ENCODE data around the gene PLEKHN1.
A peak's percentile ranks its signal among the peaks of the same experiment; 100 is the strongest.

PLEKHN1 gene

GRCh38 chr1:944341-945325 lies 21.6 kb upstream of the PLEKHN1 start (continued):
- peak; percentile 49 for TF ChIP-seq HIC1 (tag by site-specific recombination; IDR thresholded peaks at IDR 0.05)
- no peak for TF ChIP-seq REPIN1 (tag by site-specific recombination; IDR thresholded peaks at IDR 0.05; ENCODE audit: low read depth)
- no peak for TF ChIP-seq HOXD13 (CRISPR knock-in tag; IDR thresholded peaks at IDR 0.05; ENCODE audit: borderline replicate concordance)
- TF ChIP-seq ZSCAN18 (tag by site-specific recombination; IDR thresholded peaks at IDR 0.05), result no peak
- no peak for TF ChIP-seq ZNF585B (tag by site-specific recombination; IDR thresholded peaks at IDR 0.05)
- peak; percentile 90 for TF ChIP-seq ZNF449 (tag by site-specific recombination; IDR thresholded peaks at IDR 0.05)
- TF ChIP-seq ZNF621 (tag by site-specific recombination; IDR thresholded peaks at IDR 0.05), result no peak
- no peak for TF ChIP-seq ZNF175 (tag by site-specific recombination; IDR thresholded peaks at IDR 0.05)
- no peak for TF ChIP-seq INSM2 (tag by site-specific recombination; IDR thresholded peaks at IDR 0.05)
- no peak for TF ChIP-seq ZNF391 (tag by site-specific recombination; IDR thresholded peaks at IDR 0.05; ENCODE audit: borderline replicate concordance, low read depth)
- TF ChIP-seq ZNF133 (tag by site-specific recombination; IDR thresholded peaks at IDR 0.05), result no peak
- no peak for TF ChIP-seq ZBTB1 (tag by site-specific recombination; IDR thresholded peaks at IDR 0.05)
- TF ChIP-seq BCL11A (tag by site-specific recombination; IDR thresholded peaks at IDR 0.05; ENCODE audit: low read depth), result no peak; the same call in none of the 2 replicates
- TF ChIP-seq YY2 (tag by site-specific recombination; IDR thresholded peaks at IDR 0.05), result no peak
- TF ChIP-seq PRDM4 (tag by site-specific recombination; IDR thresholded peaks at IDR 0.05), result no peak
- TF ChIP-seq MZF1 (tag by site-specific recombination; IDR thresholded peaks at IDR 0.05; ENCODE audit: borderline replicate concordance), result no peak
- peak; percentile 82 for TF ChIP-seq SP7 (tag by site-specific recombination; IDR thresholded peaks at IDR 0.05)
- TF ChIP-seq ZBTB20 (tag by site-specific recombination; IDR thresholded peaks at IDR 0.05), result no peak
- TF ChIP-seq TCF7L2 (IDR thresholded peaks at IDR 0.05; ENCODE audit: borderline replicate concordance, low read depth, low read length), result no peak
- no peak for TF ChIP-seq ZBTB17 (tag by site-specific recombination; IDR thresholded peaks at IDR 0.05)
- TF ChIP-seq GLI2 (tag by site-specific recombination; IDR thresholded peaks at IDR 0.05; ENCODE audit: borderline replicate concordance, low read depth), result no peak
- peak; percentile 5; the same call in 1 of the 2 replicates for TF ChIP-seq ZNF366 (tag by site-specific recombination; conservative IDR thresholded peaks at IDR 0.05)
- TF ChIP-seq ZNF404 (tag by site-specific recombination; IDR thresholded peaks at IDR 0.05), result no peak
- TF ChIP-seq ZNF24 (tag by site-specific recombination; IDR thresholded peaks at IDR 0.05), result no peak
- no peak for TF ChIP-seq ZNF660 (tag by site-specific recombination; IDR thresholded peaks at IDR 0.05)
- 0 out of 2 replicates have a peak, but pooled peaks have one; percentile 54 for TF ChIP-seq KLF7 (tag by site-specific recombination; IDR thresholded peaks at IDR 0.05; ENCODE audit: borderline replicate concordance)
- no peak for TF ChIP-seq ZNF211 (tag by site-specific recombination; IDR thresholded peaks at IDR 0.05; ENCODE audit: low read depth)
- no peak for TF ChIP-seq ZNF302 (tag by site-specific recombination; IDR thresholded peaks at IDR 0.05; ENCODE audit: low read depth)
- TF ChIP-seq PBX3 (CRISPR knock-in tag; IDR thresholded peaks at IDR 0.05), result no peak

All from HEK293 (cell line).